ENCODE results near the gene C10orf105. TPM values are rescaled to one million over a fixed set of nuclear protein-coding genes. Genes with fewer than 3 reads are reported as not detected.

The C10orf105 gene
- polyA plus RNA-seq, 1 donor (not counting 4 experiments of a cell fraction or from before 2014, with no cell fraction given) = not detected

GRCh38 chr10:71722849-71723248 lies 3.3 kb upstream of the C10orf105 start:
- dilution Hi-C loops (cut with MboI; ENCODE audit: extremely low pct_ligation_motif_present, low sequenced_read_pairs) = no loop called here
- no peak for FAIRE-seq

GRCh38 chr10:71721313-71721712 lies 1.7 kb upstream of the C10orf105 start:
- DNase-seq (ENCODE audit: low read depth, low spot score) (no peak), FAIRE-seq (no peak)
- Histone ChIP-seq H3K36me3 (ENCODE audit: control insufficient read depth in 2 of 2, extremely low read depth in 1 of 2, insufficient read depth in 2 of 2, low read length in 2 of 2) (no peaks in the 10 kb centered on the region), H2AFZ (ENCODE audit: control insufficient read depth, low read length) (no peak overlapping the region), H4K20me1 (ENCODE audit: control insufficient read depth, extremely low read depth, insufficient read depth, low read length) (no peaks in the 10 kb centered on the region), H3K4me3 (ENCODE audit: control insufficient read depth in 2 of 3, extremely low read depth in 1 of 3, insufficient read depth in 2 of 3, low read depth in 1 of 3, low read length in 3 of 3) (no peak overlapping the region), H3K27ac (ENCODE audit: control insufficient read depth, insufficient read depth, low read length) (no peak overlapping the region), H3K4me2 (ENCODE audit: control insufficient read depth, extremely low read depth, insufficient read depth, low read depth, low read length) (no peak overlapping the region), H3K9me1 (ENCODE audit: control insufficient read depth, extremely low read depth, insufficient read depth, low read length) (no peaks in the 10 kb centered on the region), H3K9me3 (ENCODE audit: control insufficient read depth, low read depth, low read length) (no peaks in the 10 kb centered on the region), H3K79me2 (ENCODE audit: control insufficient read depth, insufficient read depth, low read length) (no peaks in the 10 kb centered on the region), H3K27me3 (ENCODE audit: control insufficient read depth, extremely low read depth, insufficient read depth, low read length) (no peaks in the 10 kb centered on the region), H3K4me1 (ENCODE audit: control insufficient read depth, extremely low read depth, insufficient read depth, low read length) (peaks cover 3% of the 10 kb centered on the region), H3K9ac (ENCODE audit: control insufficient read depth, extremely low read depth, insufficient read depth, low read length) (no peak overlapping the region)
- TF ChIP-seq EZH2 (IDR thresholded peaks at IDR 0.05; ENCODE audit: low read length) (no peak), CTCF (optimal IDR thresholded peaks at IDR 0.05 in 1 of 3, IDR thresholded peaks at IDR 0.05 in 1 of 3, conservative IDR thresholded peaks at IDR 0.05 in 1 of 3; ENCODE audit: extremely low read depth in 1 of 3, insufficient read depth in 2 of 3, low read length in 3 of 3) (no peak)
- dilution Hi-C loops (cut with MboI; ENCODE audit: extremely low pct_ligation_motif_present, low sequenced_read_pairs) = no loop called here

More at GRCh38 chr10:71722849-71723248, 3.3 kb upstream of the C10orf105 start:
- H3K4me1 ChIP-seq (ENCODE audit: control insufficient read depth, extremely low read depth, insufficient read depth, low read length) = peaks cover 9% of the 10 kb centered on the region
- no peaks in the 10 kb centered on the region for H3K9me3 ChIP-seq (ENCODE audit: control insufficient read depth, low read depth, low read length)
- no peaks in the 10 kb centered on the region for H4K20me1 ChIP-seq (ENCODE audit: control insufficient read depth, extremely low read depth, insufficient read depth, low read length)
- H3K27me3 ChIP-seq (ENCODE audit: control insufficient read depth, extremely low read depth, insufficient read depth, low read length) = no peaks in the 10 kb centered on the region
- H3K79me2 ChIP-seq (ENCODE audit: control insufficient read depth, insufficient read depth, low read length) = no peaks in the 10 kb centered on the region
- no peak overlapping the region for H3K27ac ChIP-seq (ENCODE audit: control insufficient read depth, insufficient read depth, low read length)
- no peaks in the 10 kb centered on the region for H3K36me3 ChIP-seq (ENCODE audit: control insufficient read depth in 2 of 2, extremely low read depth in 1 of 2, insufficient read depth in 2 of 2, low read length in 2 of 2)
- H2AFZ ChIP-seq (ENCODE audit: control insufficient read depth, low read length) = no peak overlapping the region
- H3K9me1 ChIP-seq (ENCODE audit: control insufficient read depth, extremely low read depth, insufficient read depth, low read length) = no peaks in the 10 kb centered on the region
- H3K4me2 ChIP-seq (ENCODE audit: control insufficient read depth, extremely low read depth, insufficient read depth, low read depth, low read length) = no peak overlapping the region
- H3K9ac ChIP-seq (ENCODE audit: control insufficient read depth, extremely low read depth, insufficient read depth, low read length) = no peak overlapping the region
- DNase-seq (ENCODE audit: low read depth, low spot score) = no peak
- H3K4me3 ChIP-seq (ENCODE audit: control insufficient read depth in 2 of 3, extremely low read depth in 1 of 3, insufficient read depth in 2 of 3, low read depth in 1 of 3, low read length in 3 of 3) = no peak overlapping the region
- TF ChIP-seq CTCF (optimal IDR thresholded peaks at IDR 0.05 in 1 of 3, IDR thresholded peaks at IDR 0.05 in 1 of 3, conservative IDR thresholded peaks at IDR 0.05 in 1 of 3; ENCODE audit: extremely low read depth in 1 of 3, insufficient read depth in 2 of 3, low read length in 3 of 3) = no peak
- no peak for TF ChIP-seq EZH2 (IDR thresholded peaks at IDR 0.05; ENCODE audit: low read length)

Measured in keratinocyte (primary cell).